HG03558 (cell line): ENCODE data around the gene ZPBP2.
"Not testable (repeated sequence)": the region's sequence is repeated elsewhere in the genome, so short reads cannot be mapped to it uniquely, and the experiment has no call there.

Experiments
- ATAC-seq: cut with Tn5 transposase; IDR thresholded peaks from one replicate; pipeline ENCODE4 v1.9.1; 2021; ENCODE audit warnings: moderate number of reproducible peaks; ENCODE audit not compliant: unreplicated experiment; ENCODE audit errors: extremely low read depth

ZPBP2 gene

DNA sequence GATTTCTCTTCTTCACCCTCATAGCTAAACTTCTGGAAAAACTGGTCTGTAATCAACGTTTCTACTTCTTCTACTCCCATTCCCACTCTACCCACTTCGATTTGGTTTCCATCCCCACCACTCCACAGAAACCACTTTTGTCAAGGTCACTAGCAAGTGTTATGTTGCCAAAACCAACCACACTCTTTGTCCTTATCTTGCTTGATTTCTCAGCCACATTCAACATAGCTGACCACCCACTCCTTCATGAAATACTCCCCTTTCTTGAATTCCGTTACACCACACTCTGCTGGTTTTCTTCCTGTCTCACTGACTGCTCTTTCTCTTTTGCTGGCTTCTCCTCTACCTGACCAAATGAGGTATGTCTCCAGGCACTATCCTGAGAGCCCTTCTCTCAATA lies 15.8 kb upstream of the ZPBP2 start:
- ATAC-seq: no peak

DNA sequence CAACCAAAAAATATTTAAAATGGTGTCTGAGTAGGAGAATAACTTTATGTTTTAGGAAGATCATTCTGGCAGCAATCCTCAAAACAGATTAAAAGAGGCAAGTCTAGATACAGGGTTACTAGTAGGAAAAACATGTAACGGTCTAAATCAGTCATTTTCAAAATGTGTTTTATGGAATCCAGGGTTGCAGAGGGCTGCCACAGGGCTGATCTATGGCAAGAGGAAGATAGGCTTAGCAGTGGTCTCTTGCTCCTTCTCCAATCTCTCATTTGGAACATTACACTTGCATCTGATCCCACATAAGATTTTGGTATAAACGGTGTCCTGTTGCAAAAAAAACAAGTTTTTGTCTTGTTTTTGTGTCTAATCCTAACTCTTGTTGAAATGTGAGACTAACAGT lies 13.1 kb upstream of the ZPBP2 start:
- ATAC-seq: no peak

DNA sequence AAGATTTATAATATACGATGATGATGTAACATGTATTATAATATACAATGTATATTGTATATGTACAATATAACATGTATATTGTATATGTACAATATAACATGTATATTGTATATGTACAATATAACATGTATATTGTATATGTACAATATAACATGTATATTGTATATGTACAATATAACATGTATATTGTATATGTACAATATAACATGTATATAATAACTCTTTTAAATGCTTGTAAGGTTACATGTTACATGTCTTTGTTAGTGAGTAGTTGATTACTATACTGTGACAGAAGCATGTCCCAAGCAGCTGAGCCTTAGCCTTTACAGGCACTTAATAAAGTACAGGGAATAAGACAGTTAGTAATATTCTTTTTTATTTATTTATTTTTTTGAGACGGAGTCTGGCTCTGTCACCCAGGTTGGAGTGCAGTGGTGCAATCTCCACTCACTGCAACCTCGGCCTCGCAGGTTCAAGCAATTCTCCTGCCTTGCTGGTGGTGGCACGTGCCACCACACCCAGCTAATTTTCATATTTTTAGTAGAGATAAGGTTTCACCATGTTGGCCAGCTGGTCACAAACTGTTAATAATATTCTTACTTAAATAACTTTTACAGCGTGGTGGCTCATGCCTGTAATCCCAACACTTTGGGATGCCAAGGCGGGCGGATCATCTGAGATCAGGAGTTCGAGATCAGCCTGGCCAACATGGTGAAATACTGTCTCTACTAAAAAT lies 11.9 kb upstream of the ZPBP2 start:
- not testable (repeated sequence) for ATAC-seq

DNA sequence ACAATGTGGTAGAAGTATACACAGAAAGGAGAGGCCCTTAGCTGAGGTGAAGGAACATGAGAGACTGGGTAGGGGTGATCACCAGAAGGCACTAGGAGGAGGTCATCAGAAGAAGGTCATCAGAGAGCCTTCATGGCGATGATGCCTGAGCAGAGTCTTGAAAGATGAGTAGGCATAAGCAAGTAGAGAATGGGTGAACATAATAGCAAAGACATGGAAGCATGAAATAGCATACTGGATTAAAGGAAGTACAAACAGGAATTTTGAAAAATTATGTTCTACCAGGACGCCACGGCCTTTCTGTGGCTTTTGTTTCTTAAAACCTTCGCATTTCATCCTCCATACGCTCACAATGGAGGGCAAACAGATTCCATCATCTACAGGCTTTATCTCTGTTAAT lies 6.8 kb upstream of the ZPBP2 start:
- no peak for ATAC-seq

DNA sequence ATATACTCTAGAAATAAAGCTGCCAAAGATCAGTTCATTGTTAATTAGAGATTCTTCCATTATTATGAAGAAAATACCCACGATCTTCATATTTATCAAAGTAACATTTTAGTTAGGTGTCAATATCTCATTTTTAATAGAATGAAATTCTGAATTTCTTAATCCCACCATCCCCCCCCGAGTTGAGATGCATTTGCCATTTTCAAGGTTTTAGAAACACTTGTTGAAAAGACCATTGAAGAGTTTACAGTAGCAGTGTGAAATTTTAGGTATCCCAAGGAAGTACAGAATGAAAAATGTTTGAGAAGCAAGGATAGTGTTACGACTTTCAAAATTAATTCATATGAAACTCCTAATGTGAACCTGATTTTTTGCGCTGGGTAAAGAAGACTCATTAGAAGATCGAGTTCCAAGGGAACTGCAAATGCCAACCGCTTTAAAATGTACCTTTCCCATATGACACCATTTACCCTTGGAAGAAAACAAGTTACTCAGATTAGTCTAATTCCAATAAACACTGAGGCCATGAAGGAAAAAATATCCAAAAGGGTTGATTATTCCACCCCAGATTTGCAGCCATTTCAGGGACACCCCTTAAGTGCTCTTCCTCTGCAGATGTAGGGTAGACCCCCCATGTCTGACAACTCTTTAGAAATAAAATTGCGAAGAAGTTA lies 4.6 kb upstream of the ZPBP2 start:
- ATAC-seq: no peak

DNA sequence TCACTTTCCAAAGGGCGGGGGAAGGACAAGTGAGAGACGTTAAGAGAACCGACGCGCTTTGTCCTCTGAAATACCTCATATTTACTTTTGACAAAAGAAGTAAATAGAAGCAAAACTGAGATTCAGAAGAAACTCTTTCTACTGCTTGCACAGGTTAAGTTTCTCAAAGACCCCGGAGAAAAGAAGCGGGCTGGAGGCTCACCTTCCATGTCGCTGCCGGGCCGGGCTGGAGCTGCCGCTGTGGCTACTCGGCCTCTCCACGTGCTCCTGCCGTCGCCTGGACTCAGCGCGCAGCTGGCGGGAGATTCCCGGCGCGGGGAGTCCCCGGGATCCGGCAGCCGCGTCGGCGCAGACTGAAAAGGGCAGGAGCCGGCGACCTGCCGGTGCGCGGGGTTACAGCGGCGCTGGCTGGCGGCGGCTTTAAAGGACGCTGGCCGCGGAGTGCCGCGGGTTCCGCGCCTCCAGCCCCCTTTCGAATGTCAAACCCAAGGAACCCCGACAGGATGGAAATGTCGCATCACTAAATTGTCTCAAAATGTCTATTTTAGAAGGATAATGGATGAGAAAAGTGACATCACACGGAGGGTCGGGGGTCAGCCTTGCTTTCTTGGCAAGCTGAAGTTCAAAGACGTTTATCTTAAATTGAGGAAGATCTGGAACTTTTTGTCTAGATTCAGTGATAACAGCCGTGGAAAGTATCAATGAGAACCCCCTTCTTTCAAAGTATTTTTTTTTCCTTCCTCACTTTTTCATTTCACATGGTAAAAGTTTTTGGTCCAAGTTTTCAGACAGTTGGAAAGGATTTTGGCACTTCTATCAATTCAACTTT lies 3.9 kb upstream of the ZPBP2 start, which contains the start of gene IKZF3:
Gene IKZF3, minus strand, starts transcription at position 395 of the 829 bp plus-strand sequence. Its CDS starts 186 bp downstream, at position 209.
- ATAC-seq: peak; percentile 22

DNA sequence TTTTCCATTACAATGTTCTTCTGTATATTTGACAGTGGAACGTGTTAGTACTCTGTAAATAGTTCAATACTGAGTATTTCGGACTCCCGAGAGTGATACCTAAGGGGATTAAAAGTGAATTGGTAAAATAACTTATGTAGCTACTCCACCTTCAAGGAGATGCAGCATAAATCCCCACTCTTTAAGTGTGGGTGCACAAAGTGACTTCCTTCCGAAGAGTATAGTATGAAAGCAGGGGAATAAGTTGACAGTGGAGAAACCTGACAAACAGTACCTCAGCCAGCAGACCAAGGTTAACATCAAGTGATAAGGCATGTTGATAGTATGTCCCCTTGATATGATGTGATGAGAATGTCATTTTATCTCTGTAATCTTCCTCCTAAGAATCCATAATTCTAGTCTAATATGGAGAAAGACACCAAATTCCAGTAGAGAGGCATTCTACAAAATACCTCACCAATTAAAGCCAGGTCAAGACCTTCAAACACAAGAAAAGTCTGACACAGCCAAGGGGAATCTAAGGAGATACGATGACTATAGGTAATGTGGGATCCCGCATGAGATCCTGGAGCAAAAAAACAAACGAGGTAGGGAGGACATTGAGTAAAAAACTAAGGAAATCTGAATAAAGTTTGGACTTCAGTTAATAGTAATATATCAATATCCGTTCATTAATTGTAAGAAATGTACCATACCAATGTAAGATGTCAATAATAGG lies 1.8 kb upstream of the ZPBP2 start:
- no peak for ATAC-seq

DNA sequence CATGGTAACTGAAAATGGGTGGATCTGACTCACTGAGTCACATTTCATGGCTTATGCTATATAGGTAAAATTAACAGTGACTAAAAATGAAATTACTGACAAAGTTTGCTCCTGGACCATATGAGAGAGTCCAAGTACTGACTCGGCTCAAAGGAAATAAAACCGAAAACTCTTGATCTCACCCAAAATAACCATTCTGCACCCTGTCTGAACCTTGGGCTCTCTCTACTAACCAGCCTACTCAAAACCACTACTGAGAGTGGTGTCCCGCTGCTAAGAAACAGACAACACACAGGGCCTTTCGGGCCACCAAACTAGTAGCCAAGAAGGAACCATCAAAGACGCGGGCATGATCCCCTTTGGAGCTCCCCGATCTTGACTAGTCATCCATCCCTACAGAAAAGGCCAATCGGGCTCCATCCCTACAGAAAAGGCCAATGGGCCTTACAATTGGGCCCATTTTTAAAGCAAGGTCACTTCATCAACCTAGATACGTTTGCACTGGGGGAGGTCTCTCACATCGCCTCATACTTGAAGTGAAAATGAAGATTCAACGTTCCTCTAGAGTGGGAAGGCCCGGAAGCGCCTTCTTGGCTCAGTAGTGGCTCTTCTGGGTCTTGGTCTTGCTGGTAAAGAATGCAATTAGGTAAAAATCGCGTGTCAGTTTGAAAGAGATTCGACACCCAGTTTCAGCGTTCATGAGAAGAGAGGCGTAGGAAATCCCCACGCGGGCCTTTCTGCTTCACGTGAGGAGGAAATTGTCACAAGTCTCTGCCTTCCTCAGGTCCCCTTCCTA lies 720 bp upstream of the ZPBP2 start:
- ATAC-seq: peak; percentile 47

DNA sequence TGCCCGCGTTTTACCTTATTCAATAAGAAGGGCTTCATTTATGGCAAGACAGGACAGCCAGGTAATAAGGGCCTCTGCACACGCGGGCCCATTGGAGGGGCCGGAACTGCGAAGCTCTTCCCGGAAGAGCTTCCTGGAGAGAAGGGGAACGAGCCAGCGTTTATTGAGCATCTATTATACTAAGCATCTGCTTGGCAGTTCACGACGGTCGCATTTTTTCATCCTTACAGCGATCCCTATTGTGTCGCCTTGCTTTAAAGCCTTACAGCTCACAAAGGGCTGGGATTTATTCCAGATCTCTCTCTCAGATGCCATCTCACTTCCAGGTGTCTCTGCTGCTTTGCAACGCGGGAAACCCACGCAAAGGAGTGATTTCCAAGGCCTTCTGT lies 546 bp downstream of the ZPBP2 start:
- no peak for ATAC-seq

DNA sequence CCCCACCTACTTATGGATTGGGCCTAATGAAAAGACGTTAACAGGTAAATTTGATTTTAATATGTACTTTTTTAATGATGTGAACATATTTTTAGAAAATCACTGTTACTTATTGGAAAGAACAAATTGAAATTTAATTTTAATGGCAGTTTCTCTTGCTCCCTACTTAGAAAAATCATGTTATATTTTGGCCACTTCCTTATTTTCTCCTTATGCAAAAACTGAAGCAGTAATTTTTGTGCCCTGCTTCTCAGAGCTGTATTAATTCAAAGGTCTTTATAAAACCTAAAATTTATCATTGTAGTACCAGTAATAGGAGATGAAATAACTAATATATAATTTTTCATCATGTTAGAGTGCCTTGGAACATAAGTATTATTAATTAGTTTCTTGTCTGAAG lies 2.8 kb downstream of the ZPBP2 start:
- no peak for ATAC-seq

DNA sequence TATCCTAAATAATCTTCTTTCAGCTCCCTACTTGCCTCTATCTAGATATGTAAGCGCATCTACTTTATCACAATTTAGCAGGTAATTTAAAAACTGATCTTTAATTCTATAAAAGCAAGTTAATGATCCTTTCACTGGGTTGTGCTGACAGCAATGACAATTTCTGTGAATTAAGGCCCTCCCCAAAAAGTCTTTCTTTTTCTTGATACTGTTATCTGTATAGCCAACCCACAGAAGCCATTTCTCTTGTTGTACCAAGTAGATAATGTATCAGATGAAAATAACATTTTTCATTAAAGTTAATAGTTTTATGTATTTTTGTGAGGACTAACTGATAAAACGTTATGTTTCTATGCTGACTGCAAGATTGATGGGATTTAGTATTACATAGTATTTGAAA lies 3.8 kb downstream of the ZPBP2 start:
- ATAC-seq: no peak

DNA sequence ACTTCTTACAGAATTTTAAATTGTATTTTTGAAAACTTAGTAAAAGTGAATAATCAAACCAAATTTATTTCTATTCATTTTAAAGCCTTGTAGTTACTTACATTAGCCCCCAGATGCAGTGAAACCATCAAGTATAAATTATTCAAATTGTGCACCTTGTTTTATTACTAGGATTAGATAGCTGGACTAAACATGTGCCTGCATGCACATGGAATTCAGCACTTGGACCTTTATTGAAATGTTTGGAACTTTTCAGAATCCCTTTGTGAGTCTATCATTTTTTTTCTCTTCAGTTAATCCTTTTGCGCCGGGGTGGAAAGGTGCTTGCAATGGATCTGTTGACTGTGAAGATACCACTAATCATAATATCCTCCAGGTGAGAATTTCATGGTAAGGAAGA lies 4.7 kb downstream of the ZPBP2 start:
- ATAC-seq: no peak

DNA sequence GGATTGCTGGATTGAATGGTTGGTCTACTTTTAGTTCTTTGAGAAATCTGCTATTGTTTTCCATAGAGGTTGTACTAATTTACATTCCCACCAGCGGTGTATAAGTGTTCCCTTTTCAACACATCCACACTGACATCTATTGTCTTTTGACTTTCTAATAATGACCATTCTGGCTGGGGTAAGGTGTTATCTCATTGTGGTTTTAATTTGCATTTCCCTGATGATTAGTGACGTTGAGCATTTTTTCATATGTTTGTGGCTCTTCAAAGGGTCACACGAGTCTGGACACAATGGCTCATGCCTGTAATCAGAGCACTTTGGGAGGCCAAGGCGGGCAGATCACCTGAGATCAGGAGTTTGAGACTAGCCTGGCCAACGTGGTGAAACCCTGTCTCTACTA lies 18.1 kb downstream of the ZPBP2 start:
- ATAC-seq: not testable (repeated sequence)

DNA sequence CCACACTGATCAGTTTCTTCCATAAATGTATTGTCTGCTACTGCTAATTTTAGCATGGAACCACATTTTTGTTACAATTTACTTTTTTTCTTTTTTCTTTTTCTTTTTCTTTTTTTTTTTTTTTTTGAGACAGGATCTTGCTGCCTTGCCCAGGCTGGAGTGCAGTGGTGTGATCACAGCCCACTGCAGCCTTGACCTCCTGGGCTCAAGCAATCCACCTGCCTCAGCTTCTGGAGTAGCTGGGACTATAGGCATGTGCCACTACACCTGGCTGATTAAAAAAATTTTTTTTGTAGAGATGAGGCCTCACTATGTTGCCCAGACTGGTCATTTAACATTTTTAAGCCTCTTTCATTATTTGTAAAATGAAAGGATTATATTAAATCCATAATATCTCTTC lies 19.1 kb downstream of the ZPBP2 start:
- ATAC-seq: no peak

DNA sequence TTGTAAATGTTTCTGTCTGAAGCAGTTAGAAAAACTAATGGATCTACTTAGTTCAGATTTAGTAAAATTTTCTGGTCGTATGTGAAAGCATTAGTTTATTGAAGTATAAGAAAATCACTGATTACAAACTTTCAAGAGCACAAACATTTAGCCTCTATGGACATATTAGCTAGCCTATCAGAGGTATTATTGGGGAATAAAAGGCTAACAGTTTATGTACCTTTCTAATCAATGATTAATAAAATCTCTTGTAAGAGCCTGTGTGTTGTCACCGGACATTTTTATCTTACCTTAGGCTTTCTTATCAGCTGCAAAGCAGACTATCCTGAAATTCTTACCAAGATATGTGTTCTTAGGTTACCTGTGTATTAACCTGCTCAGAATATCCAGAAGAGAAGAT lies 21.2 kb downstream of the ZPBP2 start:
- no peak for ATAC-seq

DNA sequence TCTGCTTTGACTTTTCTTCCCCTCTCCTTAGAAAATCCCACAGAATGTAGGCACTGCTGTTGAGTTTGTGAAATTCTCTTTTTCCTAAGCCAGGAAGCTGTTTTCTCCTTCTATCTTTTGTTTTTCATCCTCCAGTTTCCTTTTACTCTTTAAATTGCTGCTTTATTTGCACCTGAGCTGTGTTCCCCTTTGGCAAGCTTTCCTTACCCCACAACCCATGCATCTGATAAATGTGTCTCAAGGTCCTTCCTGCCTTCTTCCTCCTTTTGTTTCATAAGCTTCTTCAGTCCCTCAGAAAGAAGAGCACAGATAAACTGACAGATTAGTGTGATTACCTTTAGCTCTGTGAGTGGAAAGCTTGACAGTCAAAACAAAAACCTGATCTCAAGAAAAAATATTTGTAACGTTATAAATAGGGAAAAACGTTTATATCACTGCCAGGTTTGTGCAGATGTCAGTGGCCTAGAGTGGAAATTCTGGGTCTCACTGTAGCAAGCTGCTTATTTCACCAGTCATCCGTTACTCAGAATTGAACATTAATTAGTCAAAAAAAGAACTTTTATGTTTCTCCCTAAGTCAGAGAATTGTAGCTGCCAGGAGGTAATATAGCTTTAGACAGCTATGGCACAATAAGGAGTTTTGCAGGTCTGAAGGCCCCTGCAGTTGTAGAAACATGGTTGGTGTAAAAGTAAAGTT lies 26.8 kb downstream of the ZPBP2 start:
- ATAC-seq: no peak

DNA sequence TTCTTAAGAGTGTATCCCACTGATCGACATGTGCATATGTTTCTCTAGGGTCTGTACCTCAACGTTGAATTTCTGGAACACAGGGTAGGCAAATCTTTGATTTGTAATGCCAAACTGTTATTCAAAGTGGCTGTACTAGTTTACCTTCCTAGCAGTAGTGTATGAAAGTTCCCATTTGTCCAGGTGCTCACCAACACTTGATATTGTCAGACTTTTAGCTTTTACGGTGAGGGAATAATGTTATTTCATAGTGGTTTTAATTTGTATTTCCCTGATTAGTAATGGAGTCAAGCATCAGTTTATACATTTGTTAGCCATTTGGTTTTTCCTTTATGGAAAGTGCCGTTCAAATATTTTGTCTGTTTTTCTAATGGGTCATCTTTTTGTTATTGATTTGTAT lies 30.1 kb downstream of the ZPBP2 start:
- ATAC-seq: no peak

DNA sequence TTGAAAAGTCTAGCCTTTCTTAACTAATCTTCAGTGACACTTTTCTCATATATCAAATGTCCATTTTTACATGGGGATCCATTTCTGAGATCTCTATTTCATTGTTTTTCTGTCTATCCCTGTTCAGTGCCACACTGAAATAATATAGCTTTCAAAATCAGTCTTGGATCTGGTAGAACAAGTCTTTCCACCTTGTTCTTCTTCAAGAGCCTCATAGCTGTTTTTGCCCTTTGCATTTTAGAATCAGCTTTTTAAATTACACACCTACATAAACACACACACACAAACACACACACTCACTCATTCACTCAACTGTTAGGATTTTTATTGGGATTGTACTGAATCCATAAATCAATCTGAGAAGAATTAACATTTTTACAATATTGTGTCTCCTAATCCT lies 31.2 kb downstream of the ZPBP2 start:
- no peak for ATAC-seq

DNA sequence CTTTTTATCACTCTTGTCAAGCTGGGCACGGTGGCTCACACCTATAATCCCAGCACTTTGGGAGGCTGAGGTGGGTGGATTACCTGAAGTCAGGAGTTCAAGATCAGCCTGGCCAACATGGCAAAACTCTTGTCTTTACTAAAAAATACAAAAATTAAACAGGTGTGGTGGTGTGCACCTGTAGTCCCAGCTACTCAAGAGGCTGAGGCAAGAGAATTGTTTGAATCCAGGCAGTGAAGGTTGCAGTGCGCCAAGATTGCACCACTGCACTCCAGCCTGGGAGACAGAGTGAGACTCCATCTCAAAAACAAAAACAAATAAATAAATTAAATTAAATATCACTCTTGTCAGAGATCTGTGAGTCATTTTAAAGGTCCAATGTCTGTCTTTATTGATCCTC lies 34.0 kb downstream of the ZPBP2 start:
- ATAC-seq: not testable (repeated sequence)
